ENCODE results near the gene FILIP1L. TPM values are rescaled to one million over a fixed set of nuclear protein-coding genes. Genes with fewer than 3 reads are reported as not detected.

The FILIP1L gene
- total RNA-seq, 1 donor from 2014 or later: 0.15 TPM

GRCh38 chr3:99857278-99857677 is 257.0 kb downstream of the FILIP1L start:
- no peaks in the 10 kb centered on the region for H3K9me3 ChIP-seq (ENCODE audit: low read depth)
- H3K36me3 ChIP-seq: no peaks in the 10 kb centered on the region
- no peak overlapping the region for H3K9ac ChIP-seq
- no peaks in the 10 kb centered on the region for H3F3A ChIP-seq (ENCODE audit: low read depth)
- TF ChIP-seq CTCF (IDR thresholded peaks at IDR 0.05) (no peak), EZH2 (IDR thresholded peaks at IDR 0.05) (no peak), EZH2phosphoT487 (IDR thresholded peaks at IDR 0.05) (no peak)
- H3K4me3 Mint-ChIP-seq: no peak overlapping the region
- H3K36me3 Mint-ChIP-seq: no peaks in the 10 kb centered on the region
- H3K27me3 ChIP-seq: no peaks in the 10 kb centered on the region
- H3K27ac ChIP-seq: no peak overlapping the region
- no peak overlapping the region for H3K4me2 ChIP-seq
- peaks cover 2% of the 10 kb centered on the region for H3K27me3 Mint-ChIP-seq (ENCODE audit: insufficient read depth, low read depth)
- H3K4me1 ChIP-seq: no peaks in the 10 kb centered on the region
- peaks cover 8% of the 10 kb centered on the region for H3K79me2 ChIP-seq (ENCODE audit: low read depth)
- H3K9me3 Mint-ChIP-seq: no peaks in the 10 kb centered on the region
- no peak overlapping the region for H3K4me3 ChIP-seq
- no peaks in the 10 kb centered on the region for H3K4me1 Mint-ChIP-seq
- H3K27ac Mint-ChIP-seq: no peak overlapping the region
- no peak for DNase-seq (ENCODE audit: low spot score)
- no peaks in the 10 kb centered on the region for H4K20me1 ChIP-seq (ENCODE audit: low read depth)
- no peak overlapping the region for H2AFZ ChIP-seq (replicated peaks)

GRCh38 chr3:99856437-99857220 is 257.7 kb downstream of the FILIP1L start:
- no peaks in the 10 kb centered on the region for H3K4me1 ChIP-seq
- Mint-ChIP-seq H3K9me3 (no peaks in the 10 kb centered on the region), H3K4me3 (no peak overlapping the region), H3K36me3 (no peaks in the 10 kb centered on the region), H3K27me3 (ENCODE audit: insufficient read depth, low read depth) (peaks cover 2% of the 10 kb centered on the region), H3K27ac (no peak overlapping the region), H3K4me1 (no peaks in the 10 kb centered on the region)
- H3K79me2 ChIP-seq (ENCODE audit: low read depth): peaks cover 13% of the 10 kb centered on the region
- no peaks in the 10 kb centered on the region for H3K36me3 ChIP-seq
- H3K9ac ChIP-seq: no peak overlapping the region
- no peaks in the 10 kb centered on the region for H3K27me3 ChIP-seq
- no peak overlapping the region for H3K27ac ChIP-seq
- DNase-seq (ENCODE audit: low spot score): no peak
- no peaks in the 10 kb centered on the region for H4K20me1 ChIP-seq (ENCODE audit: low read depth)
- no peak overlapping the region for H2AFZ ChIP-seq (replicated peaks)
- TF ChIP-seq CTCF (IDR thresholded peaks at IDR 0.05): no peak
- TF ChIP-seq EZH2 (IDR thresholded peaks at IDR 0.05): no peak
- TF ChIP-seq EZH2phosphoT487 (IDR thresholded peaks at IDR 0.05): no peak
- no peaks in the 10 kb centered on the region for H3F3A ChIP-seq (ENCODE audit: low read depth)
- no peaks in the 10 kb centered on the region for H3K9me3 ChIP-seq (ENCODE audit: low read depth)
- H3K4me3 ChIP-seq: no peak overlapping the region
- H3K4me2 ChIP-seq: no peak overlapping the region

GRCh38 chr3:99855900-99856299 is 258.4 kb downstream of the FILIP1L start:
- Mint-ChIP-seq H3K4me3 (no peak overlapping the region), H3K9me3 (no peaks in the 10 kb centered on the region), H3K27me3 (ENCODE audit: insufficient read depth, low read depth) (no peaks in the 10 kb centered on the region), H3K4me1 (no peaks in the 10 kb centered on the region), H3K27ac (no peak overlapping the region), H3K36me3 (no peaks in the 10 kb centered on the region)
- H3K27ac ChIP-seq: no peak overlapping the region
- no peaks in the 10 kb centered on the region for H3K36me3 ChIP-seq
- TF ChIP-seq CTCF (IDR thresholded peaks at IDR 0.05) (no peak), EZH2phosphoT487 (IDR thresholded peaks at IDR 0.05) (no peak), EZH2 (IDR thresholded peaks at IDR 0.05) (no peak)
- DNase-seq (ENCODE audit: low spot score): no peak
- no peak overlapping the region for H3K4me2 ChIP-seq
- no peaks in the 10 kb centered on the region for H3K27me3 ChIP-seq
- no peaks in the 10 kb centered on the region for H3F3A ChIP-seq (ENCODE audit: low read depth)
- H2AFZ ChIP-seq (replicated peaks): no peak overlapping the region
- H3K9me3 ChIP-seq (ENCODE audit: low read depth): no peaks in the 10 kb centered on the region
- peaks cover 16% of the 10 kb centered on the region for H3K79me2 ChIP-seq (ENCODE audit: low read depth)
- no peak overlapping the region for H3K4me3 ChIP-seq
- H3K9ac ChIP-seq: no peak overlapping the region
- H3K4me1 ChIP-seq: no peaks in the 10 kb centered on the region
- no peaks in the 10 kb centered on the region for H4K20me1 ChIP-seq (ENCODE audit: low read depth)
